ENCODE measurements around the gene NCOA3.

NCOA3 gene

GRCh38 chr20:47606983-47607613, 105.4 kb downstream of the NCOA3 start:
- Histone ChIP-seq H3K27ac (ENCODE audit: insufficient read depth, low read length, poor library complexity, severe bottlenecking) (peak overlapping the region; percentile 19), H3K9me3 (ENCODE audit: control insufficient read depth, low read length) (no peaks in the 10 kb centered on the region), H3K4me1 (ENCODE audit: control insufficient read depth, insufficient read depth, low read length, poor library complexity, severe bottlenecking) (peaks cover 41% of the 10 kb centered on the region), H3K4me3 (ENCODE audit: insufficient read depth, low read depth, low read length, poor library complexity, severe bottlenecking) (no peak overlapping the region), H3K27me3 (replicated peaks; ENCODE audit: control insufficient read depth, insufficient read depth, low read length, poor library complexity, severe bottlenecking) (no peaks in the 10 kb centered on the region), H3K36me3 (ENCODE audit: control insufficient read depth, insufficient read depth, low read length) (no peaks in the 10 kb centered on the region)
- DNase-seq, result no peak

GRCh38 chr20:47609001-47609400, 107.3 kb downstream of the NCOA3 start:
- Histone ChIP-seq H3K27ac (ENCODE audit: insufficient read depth, low read length, poor library complexity, severe bottlenecking) (peak overlapping the region; percentile 36), H3K9me3 (ENCODE audit: control insufficient read depth, low read length) (no peaks in the 10 kb centered on the region), H3K36me3 (ENCODE audit: control insufficient read depth, insufficient read depth, low read length) (no peaks in the 10 kb centered on the region), H3K4me3 (ENCODE audit: insufficient read depth, low read depth, low read length, poor library complexity, severe bottlenecking) (no peak overlapping the region), H3K4me1 (ENCODE audit: control insufficient read depth, insufficient read depth, low read length, poor library complexity, severe bottlenecking) (peaks cover 41% of the 10 kb centered on the region), H3K27me3 (replicated peaks; ENCODE audit: control insufficient read depth, insufficient read depth, low read length, poor library complexity, severe bottlenecking) (no peaks in the 10 kb centered on the region)
- no peak for DNase-seq

- Histone ChIP-seq H3K27me3 (replicated peaks; ENCODE audit: control insufficient read depth, insufficient read depth, low read length, poor library complexity, severe bottlenecking) (no peaks in the 10 kb centered on the region), H3K4me1 (ENCODE audit: control insufficient read depth, insufficient read depth, low read length, poor library complexity, severe bottlenecking) (peaks cover 35% of the 10 kb centered on the region), H3K4me3 (ENCODE audit: insufficient read depth, low read depth, low read length, poor library complexity, severe bottlenecking) (no peak overlapping the region), H3K36me3 (ENCODE audit: control insufficient read depth, insufficient read depth, low read length) (no peaks in the 10 kb centered on the region), H3K27ac (ENCODE audit: insufficient read depth, low read length, poor library complexity, severe bottlenecking) (peak overlapping the region; percentile 68), H3K9me3 (ENCODE audit: control insufficient read depth, low read length) (no peaks in the 10 kb centered on the region)
- DNase-seq, result peak; percentile 36 to 48 (median 43)
These were observed 108.7 kb downstream of the NCOA3 start for GRCh38 chr20:47610247-47610944.

GRCh38 chr20:47610945-47611250, 109.2 kb downstream of the NCOA3 start:
- Histone ChIP-seq H3K4me1 (ENCODE audit: control insufficient read depth, insufficient read depth, low read length, poor library complexity, severe bottlenecking) (peaks cover 35% of the 10 kb centered on the region), H3K27ac (ENCODE audit: insufficient read depth, low read length, poor library complexity, severe bottlenecking) (peak overlapping the region; percentile 67), H3K27me3 (replicated peaks; ENCODE audit: control insufficient read depth, insufficient read depth, low read length, poor library complexity, severe bottlenecking) (no peaks in the 10 kb centered on the region), H3K9me3 (ENCODE audit: control insufficient read depth, low read length) (no peaks in the 10 kb centered on the region), H3K36me3 (ENCODE audit: control insufficient read depth, insufficient read depth, low read length) (no peaks in the 10 kb centered on the region), H3K4me3 (ENCODE audit: insufficient read depth, low read depth, low read length, poor library complexity, severe bottlenecking) (no peak overlapping the region)
- no peak for DNase-seq

- Histone ChIP-seq H3K36me3 (ENCODE audit: control insufficient read depth, insufficient read depth, low read length) (no peaks in the 10 kb centered on the region), H3K4me3 (ENCODE audit: insufficient read depth, low read depth, low read length, poor library complexity, severe bottlenecking) (no peak overlapping the region), H3K27ac (ENCODE audit: insufficient read depth, low read length, poor library complexity, severe bottlenecking) (no peak overlapping the region), H3K27me3 (replicated peaks; ENCODE audit: control insufficient read depth, insufficient read depth, low read length, poor library complexity, severe bottlenecking) (no peaks in the 10 kb centered on the region), H3K9me3 (ENCODE audit: control insufficient read depth, low read length) (no peaks in the 10 kb centered on the region), H3K4me1 (ENCODE audit: control insufficient read depth, insufficient read depth, low read length, poor library complexity, severe bottlenecking) (peaks cover 31% of the 10 kb centered on the region)
- no peak for DNase-seq
These were observed 110.1 kb downstream of the NCOA3 start for GRCh38 chr20:47611785-47612184.

- no peak for DNase-seq
- Histone ChIP-seq H3K9me3 (ENCODE audit: control insufficient read depth, low read length) (no peaks in the 10 kb centered on the region), H3K4me3 (ENCODE audit: insufficient read depth, low read depth, low read length, poor library complexity, severe bottlenecking) (no peak overlapping the region), H3K4me1 (ENCODE audit: control insufficient read depth, insufficient read depth, low read length, poor library complexity, severe bottlenecking) (peaks cover 23% of the 10 kb centered on the region), H3K27me3 (replicated peaks; ENCODE audit: control insufficient read depth, insufficient read depth, low read length, poor library complexity, severe bottlenecking) (no peaks in the 10 kb centered on the region), H3K36me3 (ENCODE audit: control insufficient read depth, insufficient read depth, low read length) (no peaks in the 10 kb centered on the region), H3K27ac (ENCODE audit: insufficient read depth, low read length, poor library complexity, severe bottlenecking) (peak overlapping the region; percentile 3)
These were observed 111.0 kb downstream of the NCOA3 start for GRCh38 chr20:47612670-47613069.

GRCh38 chr20:47614703-47615309, 113.1 kb downstream of the NCOA3 start:
- peaks cover 17% of the 10 kb centered on the region for H3K4me1 ChIP-seq (ENCODE audit: control insufficient read depth, insufficient read depth, low read length, poor library complexity, severe bottlenecking)
- no peaks in the 10 kb centered on the region for H3K9me3 ChIP-seq (ENCODE audit: control insufficient read depth, low read length)
- no peak overlapping the region for H3K27ac ChIP-seq (ENCODE audit: insufficient read depth, low read length, poor library complexity, severe bottlenecking)
- H3K27me3 ChIP-seq (replicated peaks; ENCODE audit: control insufficient read depth, insufficient read depth, low read length, poor library complexity, severe bottlenecking), result no peaks in the 10 kb centered on the region
- H3K36me3 ChIP-seq (ENCODE audit: control insufficient read depth, insufficient read depth, low read length), result peaks cover 2% of the 10 kb centered on the region
- H3K4me3 ChIP-seq (ENCODE audit: insufficient read depth, low read depth, low read length, poor library complexity, severe bottlenecking), result no peak overlapping the region
- DNase-seq, result no peak

GRCh38 chr20:47618479-47618878, 116.8 kb downstream of the NCOA3 start:
- no peak overlapping the region for H3K27ac ChIP-seq (ENCODE audit: insufficient read depth, low read length, poor library complexity, severe bottlenecking)
- DNase-seq, result no peak
- H3K9me3 ChIP-seq (ENCODE audit: control insufficient read depth, low read length), result no peaks in the 10 kb centered on the region
- no peak overlapping the region for H3K4me3 ChIP-seq (ENCODE audit: insufficient read depth, low read depth, low read length, poor library complexity, severe bottlenecking)
- no peaks in the 10 kb centered on the region for H3K27me3 ChIP-seq (replicated peaks; ENCODE audit: control insufficient read depth, insufficient read depth, low read length, poor library complexity, severe bottlenecking)
- H3K4me1 ChIP-seq (ENCODE audit: control insufficient read depth, insufficient read depth, low read length, poor library complexity, severe bottlenecking), result no peaks in the 10 kb centered on the region
- H3K36me3 ChIP-seq (ENCODE audit: control insufficient read depth, insufficient read depth, low read length), result peaks cover 14% of the 10 kb centered on the region

- H3K9me3 ChIP-seq (ENCODE audit: control insufficient read depth, low read length), result no peaks in the 10 kb centered on the region
- no peak overlapping the region for H3K27ac ChIP-seq (ENCODE audit: insufficient read depth, low read length, poor library complexity, severe bottlenecking)
- H3K4me1 ChIP-seq (ENCODE audit: control insufficient read depth, insufficient read depth, low read length, poor library complexity, severe bottlenecking), result no peaks in the 10 kb centered on the region
- H3K4me3 ChIP-seq (ENCODE audit: insufficient read depth, low read depth, low read length, poor library complexity, severe bottlenecking), result no peak overlapping the region
- no peak for DNase-seq
- H3K36me3 ChIP-seq (ENCODE audit: control insufficient read depth, insufficient read depth, low read length), result peaks cover 18% of the 10 kb centered on the region
- no peaks in the 10 kb centered on the region for H3K27me3 ChIP-seq (replicated peaks; ENCODE audit: control insufficient read depth, insufficient read depth, low read length, poor library complexity, severe bottlenecking)
These were observed 119.4 kb downstream of the NCOA3 start for GRCh38 chr20:47620808-47621805.
